GM21528 (cell line): ENCODE measurements around the gene MTARC1.

ENCODE experiments used
- ATAC-seq: cut with Tn5 transposase; IDR thresholded peaks from one replicate; pipeline ENCODE4 v1.9.1; 2021; ENCODE audit warnings: mild to moderate bottlenecking, moderate library complexity; ENCODE audit not compliant: unreplicated experiment, low FRiP score

The MTARC1 gene

GRCh38 chr1:220827445-220828178 is 40.9 kb downstream of the MTARC1 start:
- no peak for ATAC-seq

DNA sequence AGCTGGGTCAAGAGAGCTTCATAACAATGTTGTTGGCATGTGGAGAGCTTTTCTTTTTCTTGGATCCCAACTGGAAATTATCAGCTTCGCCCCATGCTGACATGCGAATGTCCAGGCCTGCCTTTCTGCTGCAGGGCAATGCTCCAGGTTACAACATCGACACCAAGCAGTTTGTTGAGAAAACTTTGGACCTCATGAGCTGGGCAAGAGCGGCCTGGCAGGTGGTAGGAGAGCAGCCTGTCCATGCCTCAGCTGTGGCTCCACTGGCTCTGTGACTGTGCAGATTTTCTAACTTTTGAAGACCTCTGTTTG is 41.4 kb downstream of the MTARC1 start:
- no peak for ATAC-seq

- no peak for ATAC-seq
Measured at GRCh38 chr1:220828950-220829586, 42.4 kb downstream of the MTARC1 start.

- no peak for ATAC-seq
Measured at GRCh38 chr1:220833436-220833835, 46.7 kb downstream of the MTARC1 start.

GRCh38 chr1:220834155-220834870 is 47.6 kb downstream of the MTARC1 start:
- ATAC-seq: no peak
